OCI-M1 (cell line): ENCODE data around the gene MACROD2.
"Not testable (repeated sequence)": the region's sequence is repeated elsewhere in the genome, so short reads cannot be mapped to it uniquely, and the experiment has no call there.

ENCODE experiments used
- DNase-seq: peaks from one replicate; lab custom pipeline; 2025; lab: John Stamatoyannopoulos, UW

Gene MACROD2

GRCh38 chr20:14992153-14992552 lies 996.8 kb downstream of the MACROD2 start:
- no peak for DNase-seq

GRCh38 chr20:14992961-14993360 lies 997.6 kb downstream of the MACROD2 start:
- DNase-seq, result no peak

GRCh38 chr20:14996883-14997672 lies 1001.8 kb downstream of the MACROD2 start:
- DNase-seq, result no peak

GRCh38 chr20:14997791-14998190 lies 1002.5 kb downstream of the MACROD2 start:
- no peak for DNase-seq

GRCh38 chr20:15005300-15005986 lies 1010.1 kb downstream of the MACROD2 start:
- DNase-seq, result no peak

GRCh38 chr20:15011631-15012030 lies 1016.3 kb downstream of the MACROD2 start:
- no peak for DNase-seq

- no peak for DNase-seq
Measured at GRCh38 chr20:15012566-15012965, 1017.2 kb downstream of the MACROD2 start.

GRCh38 chr20:15016875-15017274 lies 1021.6 kb downstream of the MACROD2 start:
- DNase-seq, result not testable (repeated sequence)

GRCh38 chr20:15018966-15019365 lies 1023.6 kb downstream of the MACROD2 start:
- DNase-seq, result no peak

GRCh38 chr20:15020845-15021244 lies 1025.5 kb downstream of the MACROD2 start:
- no peak for DNase-seq

GRCh38 chr20:15022921-15023320 lies 1027.6 kb downstream of the MACROD2 start:
- no peak for DNase-seq

GRCh38 chr20:15026759-15027158 lies 1031.4 kb downstream of the MACROD2 start:
- no peak for DNase-seq

GRCh38 chr20:15030826-15031225 lies 1035.5 kb downstream of the MACROD2 start:
- no peak for DNase-seq

GRCh38 chr20:15031546-15032351 lies 1036.4 kb downstream of the MACROD2 start:
- no peak for DNase-seq

GRCh38 chr20:15032352-15032622 lies 1037.0 kb downstream of the MACROD2 start:
- DNase-seq, result no peak

- no peak for DNase-seq
Measured at GRCh38 chr20:15033269-15033668, 1038.0 kb downstream of the MACROD2 start.

GRCh38 chr20:15033891-15034290 lies 1038.6 kb downstream of the MACROD2 start:
- no peak for DNase-seq

- no peak for DNase-seq
Measured at GRCh38 chr20:15036948-15037347, 1041.6 kb downstream of the MACROD2 start.

GRCh38 chr20:15039088-15039752 lies 1043.9 kb downstream of the MACROD2 start:
- DNase-seq, result no peak

- no peak for DNase-seq
Measured at GRCh38 chr20:15042723-15043122, 1047.4 kb downstream of the MACROD2 start.

GRCh38 chr20:15045246-15045645 lies 1049.9 kb downstream of the MACROD2 start:
- DNase-seq, result no peak

GRCh38 chr20:15047042-15047441 lies 1051.7 kb downstream of the MACROD2 start:
- DNase-seq, result no peak
